CD4-positive, alpha-beta T cell treated with Interferon gamma for 1 hour (primary cell): ENCODE data around the gene POMZP3.
"Not testable (repeated sequence)": the region's sequence is repeated elsewhere in the genome, so short reads cannot be mapped to it uniquely, and the experiment has no call there.

Experiments used
- DNase-seq: peaks from one replicate; pipeline ENCODE4 v3.0.0-alpha.2; 2020

Gene POMZP3

DNA sequence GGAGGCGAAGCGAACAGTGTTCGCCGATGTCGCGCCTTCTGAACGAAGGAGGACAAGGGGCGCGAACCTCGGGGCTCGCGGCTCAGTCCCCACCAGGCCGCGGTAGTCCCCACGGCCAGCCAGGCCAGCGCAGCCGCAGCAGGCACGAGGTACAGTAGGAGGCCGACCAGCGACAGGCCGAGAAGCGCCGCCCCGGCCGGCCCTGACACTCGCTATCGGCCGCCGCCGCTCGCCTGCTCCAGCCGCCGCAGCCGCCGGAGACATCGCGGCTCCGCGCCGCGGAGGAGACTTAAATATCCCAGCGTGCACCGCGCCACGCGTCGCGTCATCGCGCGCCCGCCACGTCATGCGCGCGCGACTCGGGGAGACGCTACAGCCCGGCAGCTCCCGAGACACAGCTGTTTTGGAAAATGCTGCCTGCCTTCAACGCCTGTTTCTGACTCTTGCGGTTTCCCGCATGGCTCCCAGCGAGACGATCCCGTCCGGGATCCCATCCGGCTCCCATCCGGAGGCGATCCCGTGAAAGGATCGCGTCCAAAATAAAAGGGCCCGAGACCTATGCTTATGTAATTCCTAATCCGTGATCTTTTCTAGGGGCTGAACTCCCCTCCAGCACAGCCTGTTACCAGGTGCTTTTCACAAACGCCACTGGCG, at the start of gene POMZP3:
TSS of gene POMZP3 (minus strand) at position 291 of the 654 bp plus-strand sequence. CDS start 1,215 bp downstream, outside the sequence.
- DNase-seq: peak; percentile 4

- not testable (repeated sequence) for DNase-seq
Observed at GRCh38 chr7:76675783-76676182, 48.7 kb upstream of the POMZP3 start.

DNA sequence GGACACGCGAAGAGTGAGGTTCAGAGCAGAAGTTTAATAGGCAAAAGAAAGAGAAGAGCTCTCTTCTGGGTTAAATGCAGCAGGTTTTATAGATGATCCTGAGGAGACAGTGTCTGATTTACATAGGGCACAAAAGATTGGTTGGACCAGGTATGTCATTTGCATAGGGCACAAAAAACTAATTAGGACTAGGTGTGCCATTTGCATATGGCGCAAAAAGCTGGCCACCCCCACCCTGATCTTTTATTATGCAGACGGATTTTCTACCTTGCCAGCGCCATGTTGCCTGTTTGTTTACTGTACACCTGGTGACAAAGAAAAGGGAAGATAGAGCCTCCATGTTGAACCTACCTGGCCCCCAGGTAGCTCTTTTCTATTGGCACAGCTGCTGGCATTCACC, 46.3 kb upstream of the POMZP3 start:
- DNase-seq: not testable (repeated sequence)

DNA sequence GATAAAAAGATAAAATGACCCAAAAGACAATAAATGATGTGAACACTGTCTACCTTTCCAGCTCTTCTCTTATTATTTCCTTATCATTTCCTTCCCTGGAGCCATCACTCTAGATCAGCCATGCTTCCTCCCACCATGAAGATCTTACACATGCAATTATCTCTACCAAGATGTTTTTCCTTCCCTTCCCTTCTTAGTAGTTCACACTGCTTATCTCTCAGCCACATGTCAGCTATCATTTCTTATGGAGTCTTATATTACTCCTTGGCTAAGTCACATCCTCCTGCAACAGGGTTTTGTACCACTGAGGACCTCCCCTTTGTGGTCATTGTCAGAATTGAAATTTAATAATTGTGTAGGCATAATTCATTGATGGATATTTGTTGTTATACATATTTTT, 32.1 kb upstream of the POMZP3 start:
- not testable (repeated sequence) for DNase-seq

GRCh38 chr7:76656425-76656824, 29.3 kb upstream of the POMZP3 start:
- not testable (repeated sequence) for DNase-seq

DNA sequence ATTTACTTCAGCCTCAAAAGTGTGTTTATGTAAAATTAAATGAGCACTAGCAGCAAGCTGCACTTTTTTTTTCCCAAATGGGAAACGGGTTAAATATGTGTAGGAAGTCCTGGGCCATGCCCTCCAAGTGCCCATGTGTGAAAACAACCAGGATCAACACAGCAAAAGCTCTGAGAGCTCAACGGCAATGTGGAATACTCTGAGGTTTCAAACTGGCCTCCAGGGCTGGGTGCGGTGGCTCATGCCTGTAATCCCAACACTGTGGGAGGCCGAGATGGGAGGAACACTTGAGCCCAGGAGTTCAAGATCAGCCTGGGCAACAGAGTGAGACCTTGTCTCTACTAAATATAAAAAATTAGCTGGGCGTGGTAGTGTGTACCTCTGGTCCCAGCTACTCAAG, 15.5 kb upstream of the POMZP3 start:
- not testable (repeated sequence) for DNase-seq

- not testable (repeated sequence) for DNase-seq
Observed at GRCh38 chr7:76637061-76637691, 10.1 kb upstream of the POMZP3 start.

DNA sequence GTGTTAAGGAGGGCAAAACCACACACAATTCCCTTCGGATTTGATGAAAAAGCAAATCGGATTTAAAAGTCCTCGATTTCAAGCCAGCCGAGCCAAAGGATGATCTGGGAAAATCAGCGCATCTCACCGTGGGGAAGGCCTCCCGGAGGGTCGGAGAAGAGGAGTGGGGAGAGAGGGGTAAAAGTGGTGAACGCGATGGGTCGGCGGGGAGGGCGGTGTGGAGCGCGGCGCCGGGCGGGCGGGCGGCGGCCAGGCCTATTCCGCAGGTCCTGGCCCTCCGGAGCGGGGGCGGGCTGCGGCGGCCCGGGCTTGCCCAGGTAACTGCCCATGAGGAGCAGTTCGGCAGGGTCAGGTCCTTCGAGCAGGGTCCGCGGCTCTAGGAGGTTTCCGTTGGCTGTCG, 498 bp downstream of the POMZP3 start:
- DNase-seq: not testable (repeated sequence)

DNA sequence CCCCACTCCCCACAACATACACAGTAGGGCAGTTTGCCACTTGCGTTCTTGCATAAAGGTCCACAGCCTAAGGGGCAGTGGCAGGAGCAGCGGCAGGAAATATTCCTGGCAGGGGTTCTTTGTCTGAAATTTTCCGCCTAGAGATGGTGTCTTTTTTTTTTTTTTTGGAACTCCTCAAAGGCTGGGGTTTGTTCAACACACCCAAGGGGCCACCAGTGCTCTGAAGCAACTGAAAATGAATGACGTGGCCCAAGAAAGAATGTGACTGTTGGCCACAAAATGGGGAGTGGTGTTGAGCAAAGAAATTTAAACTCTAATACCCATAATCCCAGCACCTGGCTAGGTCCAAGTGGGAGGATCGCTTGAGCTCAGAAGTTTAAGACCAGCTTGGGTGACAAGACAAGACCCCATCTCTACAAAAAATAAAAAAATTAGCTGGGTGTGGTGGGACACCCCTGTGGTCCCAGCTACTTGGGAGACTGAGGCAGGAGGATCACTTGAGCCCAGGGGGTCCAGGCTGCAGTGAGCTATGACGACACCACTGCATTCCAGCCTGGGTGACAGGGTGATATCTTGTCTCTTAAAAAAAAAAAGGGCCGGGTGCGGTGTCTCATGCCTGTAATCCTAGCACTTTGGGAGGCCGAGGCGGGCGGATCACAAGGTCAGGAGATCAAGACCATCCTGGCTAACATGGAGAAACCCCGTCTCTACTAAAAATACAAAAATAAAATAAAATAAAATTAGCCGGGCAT, 7.5 kb downstream of the POMZP3 start:
- DNase-seq: not testable (repeated sequence)

GRCh38 chr7:76613783-76614182, 13.3 kb downstream of the POMZP3 start:
- not testable (repeated sequence) for DNase-seq

- not testable (repeated sequence) for DNase-seq
Observed at GRCh38 chr7:76612232-76612631, 14.8 kb downstream of the POMZP3 start.

GRCh38 chr7:76609864-76610263, 17.2 kb downstream of the POMZP3 start:
- not testable (repeated sequence) for DNase-seq

- not testable (repeated sequence) for DNase-seq
Observed at GRCh38 chr7:76608469-76608868, 18.6 kb downstream of the POMZP3 start.

- peak; percentile 72 for DNase-seq
Observed at GRCh38 chr7:76606027-76606426, 21.1 kb downstream of the POMZP3 start.

DNA sequence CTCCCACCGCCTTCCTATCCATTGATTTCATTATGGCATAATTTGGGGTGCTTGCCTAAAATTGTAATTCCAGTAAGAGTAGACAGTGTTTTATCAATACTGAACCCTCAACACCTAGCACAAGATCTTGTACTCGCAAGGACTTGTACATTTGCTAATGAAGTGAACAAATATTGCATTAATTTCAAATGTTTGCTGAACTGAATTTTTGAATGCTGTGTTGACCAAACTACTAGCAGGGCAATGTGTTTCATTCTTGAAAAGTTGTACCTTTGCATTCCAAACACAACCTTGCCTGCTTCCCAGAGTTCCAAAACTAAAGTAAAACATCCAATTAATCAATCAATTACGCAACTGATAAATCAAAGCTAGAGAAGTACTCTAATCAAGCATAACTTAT, 26.4 kb downstream of the POMZP3 start:
- DNase-seq: not testable (repeated sequence)

- DNase-seq: not testable (repeated sequence)
Observed at GRCh38 chr7:76600116-76600482, 27.0 kb downstream of the POMZP3 start.

- not testable (repeated sequence) for DNase-seq
Observed at GRCh38 chr7:76598590-76599264, 28.4 kb downstream of the POMZP3 start.

DNA sequence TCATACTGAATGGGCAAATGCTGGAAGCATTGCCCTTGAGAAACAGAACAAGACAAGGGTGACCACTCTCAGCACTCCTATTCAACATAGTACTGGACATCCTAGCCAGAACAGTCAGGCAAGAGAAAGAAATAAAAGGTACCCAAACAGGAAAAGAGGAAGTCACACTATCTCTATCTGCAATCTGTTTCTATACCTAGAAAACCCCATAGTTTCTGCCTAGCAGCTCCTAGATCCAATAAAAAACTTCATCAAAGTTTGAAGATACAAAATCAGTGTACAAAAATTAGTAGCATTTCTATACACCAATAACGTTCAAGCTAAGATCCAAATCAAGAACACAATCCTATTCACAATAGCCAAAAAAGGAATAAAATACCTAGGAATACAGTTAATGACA, 29.8 kb downstream of the POMZP3 start:
- not testable (repeated sequence) for DNase-seq

DNA sequence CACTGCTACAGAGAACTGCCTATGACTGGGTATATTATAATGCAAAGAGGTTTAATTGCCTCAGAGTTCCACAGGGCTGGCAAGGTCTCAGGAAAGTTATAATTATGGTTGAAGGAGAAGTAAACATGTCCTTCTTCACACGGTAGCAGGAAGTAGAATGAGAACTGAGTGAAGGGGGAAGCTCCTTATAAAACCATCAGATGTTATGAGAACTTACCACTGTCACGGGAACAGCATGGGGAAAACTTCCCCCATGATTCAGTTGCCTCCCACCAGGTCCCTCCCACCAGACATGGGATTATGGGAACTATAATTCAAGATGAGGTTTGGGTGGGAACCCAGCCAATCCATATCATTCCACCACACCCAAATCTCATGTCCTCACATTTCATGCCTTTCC, 34.4 kb downstream of the POMZP3 start:
- not testable (repeated sequence) for DNase-seq

- not testable (repeated sequence) for DNase-seq
Observed at GRCh38 chr7:76591602-76592304, 35.3 kb downstream of the POMZP3 start.

GRCh38 chr7:76591033-76591432, 36.0 kb downstream of the POMZP3 start:
- DNase-seq: not testable (repeated sequence)

- not testable (repeated sequence) for DNase-seq
Observed at GRCh38 chr7:76588586-76588985, 38.5 kb downstream of the POMZP3 start.
